Stimulated activated naive CD4-positive, alpha-beta T cell treated with Interleukin-2 at 50 U/mL for 16 hours (primary cell): Measurements from ENCODE around the gene FXYD6.

Experiments
- DNase-seq: peaks from one replicate; lab custom pipeline; 2025; lab: John Stamatoyannopoulos, UW

FXYD6 gene

GRCh38 chr11:117830674-117831351 is 45.6 kb downstream of the FXYD6 start:
- no peak for DNase-seq

GRCh38 chr11:117830072-117830471 is 46.4 kb downstream of the FXYD6 start:
- no peak for DNase-seq

- no peak for DNase-seq
These were observed 47.1 kb downstream of the FXYD6 start for GRCh38 chr11:117829369-117829725.

GRCh38 chr11:117828611-117829368 is 47.7 kb downstream of the FXYD6 start:
- peak; percentile 75 for DNase-seq

- DNase-seq: no peak
These were observed 48.6 kb downstream of the FXYD6 start for GRCh38 chr11:117827521-117828511.

- no peak for DNase-seq
These were observed 49.6 kb downstream of the FXYD6 start for GRCh38 chr11:117826832-117827231.

DNA sequence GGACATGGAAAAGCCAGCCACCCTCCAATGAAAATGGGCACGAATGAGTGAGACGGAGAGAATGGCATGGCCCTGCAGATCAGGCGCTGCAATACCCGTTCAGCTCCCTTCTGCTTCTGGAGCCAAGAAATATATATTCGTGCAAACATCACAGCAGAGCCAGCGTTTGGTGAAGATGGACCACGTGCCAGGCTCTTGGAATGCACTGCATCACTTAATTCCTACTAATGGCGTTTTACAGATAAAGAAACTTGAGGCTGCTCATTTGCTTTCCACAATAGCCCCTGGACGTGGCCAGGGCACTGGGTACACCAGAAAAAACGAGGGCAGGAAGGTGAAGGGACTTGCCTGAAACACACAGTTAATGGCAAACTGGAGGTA is 50.3 kb downstream of the FXYD6 start:
- DNase-seq: no peak

DNA sequence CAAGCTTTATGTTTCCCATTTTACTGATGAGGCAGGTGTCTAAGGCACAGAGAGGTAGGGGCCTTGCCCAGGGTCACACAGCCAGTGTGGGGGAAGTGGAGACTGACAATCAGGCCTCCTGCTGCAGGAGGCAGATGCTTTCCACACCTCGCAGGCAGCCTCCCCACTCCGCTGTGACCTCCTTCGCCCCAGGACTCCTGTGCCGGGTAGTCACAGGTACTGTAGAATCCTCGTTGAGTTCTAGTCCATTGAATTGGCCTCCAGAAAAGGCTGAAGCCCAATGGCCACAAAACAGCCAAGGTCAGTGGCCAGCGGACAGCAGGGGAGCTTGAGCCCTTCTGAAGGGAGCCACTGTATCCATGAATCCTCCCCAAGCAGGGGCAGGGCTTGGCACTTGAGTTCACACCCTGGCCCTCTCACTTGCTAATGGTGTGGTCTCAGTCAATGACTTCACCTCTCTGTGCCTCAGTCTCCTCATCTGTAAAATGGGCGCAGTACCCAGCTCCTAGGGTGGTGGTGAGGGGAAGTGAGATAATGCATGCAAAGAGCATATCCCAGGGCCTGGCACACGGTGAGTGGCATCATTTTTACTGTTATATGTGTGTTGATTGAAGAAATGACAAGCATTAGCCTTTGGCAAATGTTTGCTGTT is 50.8 kb downstream of the FXYD6 start:
- DNase-seq: no peak

DNA sequence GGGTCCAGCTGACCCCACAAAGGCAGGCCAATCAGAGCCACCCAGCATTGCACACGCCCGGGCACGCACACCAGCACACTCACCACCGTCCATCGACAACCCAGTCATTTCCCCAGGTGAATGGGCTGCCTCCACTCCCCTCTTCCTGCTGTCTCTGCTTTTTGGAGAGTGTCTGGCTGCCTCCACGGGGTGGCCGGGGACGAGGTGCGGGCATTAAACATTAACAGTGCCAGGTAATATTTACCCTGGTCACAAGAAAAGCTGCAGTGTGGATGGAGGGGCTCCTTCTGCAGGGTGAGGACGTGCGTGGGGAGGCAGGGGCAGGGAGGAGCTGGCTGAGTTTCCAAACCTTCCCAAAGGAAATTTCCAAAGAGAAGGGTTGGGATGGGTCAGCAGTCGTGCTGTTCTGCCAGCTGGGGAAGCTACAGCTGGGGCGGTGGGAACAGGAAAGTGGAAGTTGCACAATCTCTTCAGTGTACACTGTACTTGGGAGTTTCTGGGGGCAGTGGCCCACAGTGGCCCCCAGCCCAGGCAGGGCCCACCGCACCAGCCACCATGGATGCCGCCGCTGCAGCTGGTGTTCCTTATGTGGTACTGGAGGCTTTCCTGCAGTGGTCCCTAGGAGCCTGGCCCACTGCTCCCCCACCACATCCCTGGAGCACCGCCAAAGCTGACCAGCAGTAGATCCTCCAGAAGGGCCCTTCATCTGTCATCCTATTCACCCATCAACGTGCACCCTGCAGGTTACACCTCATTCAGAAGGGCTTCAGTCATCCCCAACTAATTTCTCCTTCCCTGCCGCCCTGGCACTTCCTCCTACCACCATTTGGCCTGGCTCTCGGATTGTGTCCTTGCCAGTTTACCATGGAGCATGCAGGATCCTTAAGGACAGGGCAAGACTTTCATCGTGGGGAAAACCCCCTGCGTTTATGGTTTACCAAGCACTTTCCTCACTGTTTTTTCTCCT is 51.6 kb downstream of the FXYD6 start, which contains the start of gene FXYD2:
Gene FXYD2, minus strand, starts transcription at position 174 of the 967 bp plus-strand sequence. Its CDS starts 66 bp downstream, at position 108.
- no peak for DNase-seq

DNA sequence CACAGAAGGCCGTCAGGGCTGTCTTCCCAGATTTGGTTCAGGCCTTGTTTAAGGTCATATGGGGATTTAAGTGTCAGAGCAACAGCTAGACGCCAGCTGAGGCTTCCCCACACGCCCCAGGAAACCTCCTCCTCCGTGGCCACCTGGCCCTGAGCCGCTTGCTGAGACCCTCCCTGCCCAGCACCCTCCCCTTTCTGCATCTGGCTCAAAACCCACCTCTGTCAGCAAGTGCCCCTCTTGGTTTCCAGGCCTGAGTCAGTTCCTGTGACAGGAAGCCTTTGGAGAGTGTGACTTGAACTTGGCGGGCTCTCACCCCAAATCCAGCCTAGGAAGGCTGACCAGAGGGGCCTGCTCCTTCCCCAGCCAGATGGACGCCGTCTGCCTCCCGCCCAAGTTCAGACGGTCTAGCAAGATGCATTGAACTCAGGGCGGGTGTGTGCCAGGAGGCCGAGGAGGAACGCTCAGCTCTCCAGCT is 52.5 kb downstream of the FXYD6 start:
- DNase-seq: no peak

- no peak for DNase-seq
These were observed 53.0 kb downstream of the FXYD6 start for GRCh38 chr11:117823294-117823945.

- peak; percentile 40 for DNase-seq
These were observed 54.1 kb downstream of the FXYD6 start for GRCh38 chr11:117822074-117823033.

- no peak for DNase-seq
These were observed 55.0 kb downstream of the FXYD6 start for GRCh38 chr11:117821431-117821830.

- no peak for DNase-seq
These were observed 55.9 kb downstream of the FXYD6 start for GRCh38 chr11:117820516-117820915.

DNA sequence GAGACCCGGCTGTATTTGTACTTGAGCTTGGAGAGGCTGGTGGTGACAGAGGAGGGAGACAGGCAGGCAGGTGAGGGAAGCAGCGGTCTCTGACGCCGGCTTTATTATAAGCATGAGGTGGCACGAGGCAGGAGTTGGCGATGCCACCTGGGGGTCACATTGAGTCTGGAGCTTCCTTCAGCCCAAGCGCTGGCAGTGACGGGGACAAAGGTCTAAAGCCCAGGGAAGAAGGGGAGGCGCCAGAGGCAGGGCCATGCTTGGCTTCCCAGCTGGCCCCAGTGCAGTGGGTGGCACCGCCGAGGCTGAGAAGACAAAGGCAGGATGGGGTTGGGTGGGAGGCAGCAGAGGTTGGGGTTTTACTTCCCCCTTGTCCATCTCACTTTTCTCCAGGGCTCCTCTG is 56.4 kb downstream of the FXYD6 start:
- DNase-seq: no peak

- DNase-seq: no peak
These were observed 57.1 kb downstream of the FXYD6 start for GRCh38 chr11:117819096-117820040.

DNA sequence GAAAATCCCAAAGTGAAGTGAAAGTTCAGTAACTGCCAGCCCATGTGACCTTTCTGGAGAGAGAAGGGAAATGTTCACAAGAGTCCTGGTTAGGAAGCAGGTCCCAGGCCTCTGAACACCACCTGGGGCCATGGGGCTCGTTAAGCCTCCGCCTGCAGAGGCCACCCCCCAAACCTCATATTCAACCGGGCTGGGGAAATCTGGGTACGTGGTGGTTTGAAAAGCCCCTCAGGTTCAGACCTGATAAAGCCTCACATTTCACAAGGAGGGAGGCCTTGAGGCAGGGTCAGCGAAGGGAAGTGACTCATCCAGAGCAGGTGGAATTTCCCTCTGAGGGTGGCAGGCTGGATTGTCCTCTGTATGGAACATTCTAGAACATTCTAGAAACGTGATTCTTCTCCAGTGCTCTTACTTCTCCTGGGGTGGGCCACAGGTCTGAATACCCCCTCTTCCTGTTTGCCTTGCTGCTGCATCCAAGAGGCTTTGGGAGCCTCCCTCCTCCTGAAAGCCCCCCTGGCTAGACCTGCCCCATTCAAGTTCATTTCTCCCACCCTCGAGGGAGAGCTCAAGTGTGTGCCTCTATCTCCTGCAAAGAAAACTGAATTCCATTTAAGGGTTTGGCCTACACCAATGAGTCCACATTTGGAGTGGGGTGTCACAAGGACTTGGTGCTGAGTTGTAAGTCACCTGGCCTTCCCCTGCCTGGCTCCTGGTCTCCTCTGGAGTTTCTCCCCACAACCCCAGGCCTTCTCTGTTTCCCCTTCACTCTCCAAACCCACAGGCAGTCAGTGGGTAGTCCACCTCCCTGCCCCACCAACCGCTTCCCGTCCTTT is 58.2 kb downstream of the FXYD6 start:
- peak; percentile 53 for DNase-seq
